Effector memory CD4-positive, alpha-beta T cell (primary cell): ENCODE measurements around the gene ARID3A.

ENCODE experiments used
- DNase-seq, 3 donors: peaks; one replicate each; pipeline ENCODE4 v3.0.0-alpha.2; 2020
- H3K27ac ChIP-seq: 2 replicates; pipeline ENCODE4 v1.7.0; 2013; ENCODE audit warnings: mild to moderate bottlenecking, low read length, moderate library complexity; ENCODE audit not compliant: insufficient read depth, poor library complexity, severe bottlenecking
- H3K27me3 ChIP-seq: replicated peaks from 2 replicates; pipeline ENCODE4 v1.7.0; 2013; ENCODE audit warnings: mild to moderate bottlenecking, low read length; ENCODE audit not compliant: insufficient read depth, control insufficient read depth, poor library complexity, severe bottlenecking
- H3K36me3 ChIP-seq: 2 replicates; pipeline ENCODE4 v1.7.0; 2013; ENCODE audit warnings: mild to moderate bottlenecking, low read length, moderate library complexity; ENCODE audit not compliant: control insufficient read depth, insufficient read depth
- H3K4me1 ChIP-seq: 2 replicates; pipeline ENCODE4 v1.7.0; 2013; ENCODE audit warnings: low read length, mild to moderate bottlenecking; ENCODE audit not compliant: control insufficient read depth, insufficient read depth, poor library complexity, severe bottlenecking
- H3K4me3 ChIP-seq: 2 replicates; pipeline ENCODE4 v1.7.0; 2013; ENCODE audit warnings: low read length, low read depth, mild to moderate bottlenecking; ENCODE audit not compliant: insufficient read depth, poor library complexity, severe bottlenecking
- H3K9me3 ChIP-seq: 2 replicates; pipeline ENCODE4 v1.7.0; 2013; ENCODE audit warnings: mild to moderate bottlenecking, low read length, moderate library complexity; ENCODE audit not compliant: control insufficient read depth

Gene ARID3A

DNA sequence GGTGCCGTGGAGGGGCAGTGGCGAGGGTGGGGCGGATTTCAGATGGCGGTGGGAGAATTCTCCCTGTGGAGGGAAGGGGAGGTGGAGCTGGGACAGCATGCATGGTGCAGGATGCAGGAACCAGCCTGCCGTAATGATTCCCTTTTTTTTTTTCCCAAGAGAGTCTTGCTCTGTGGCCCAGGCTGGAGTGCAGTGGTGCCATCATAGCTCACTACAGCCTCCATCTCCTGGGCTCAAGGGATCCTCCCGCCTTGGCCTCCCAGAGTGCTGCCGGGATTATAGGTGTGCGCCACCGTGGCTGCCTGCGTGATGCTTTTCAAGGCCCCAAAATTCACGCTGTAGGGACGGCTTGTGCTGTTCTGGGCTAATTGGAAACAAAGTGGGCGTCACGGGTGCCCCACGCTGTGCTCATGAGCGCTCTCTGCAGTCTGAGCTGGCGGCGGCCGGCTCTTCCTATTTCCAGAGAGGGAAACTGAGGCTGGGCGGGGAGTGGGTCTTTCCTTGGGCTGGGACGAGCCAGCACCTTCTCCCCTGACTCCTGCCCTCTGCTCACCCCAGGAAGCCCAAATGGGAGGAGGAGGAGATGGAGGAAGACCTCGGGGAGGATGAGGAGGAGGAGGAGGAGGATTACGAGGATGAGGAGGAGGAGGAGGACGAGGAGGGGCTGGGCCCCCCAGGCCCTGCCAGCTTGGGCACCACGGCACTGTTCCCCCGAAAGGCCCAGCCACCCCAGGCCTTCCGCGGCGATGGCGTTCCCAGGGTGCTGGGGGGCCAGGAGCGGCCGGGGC is 6.2 kb downstream of the ARID3A start:
- Histone ChIP-seq H3K9me3 (no peaks in the 10 kb centered on the region), H3K4me1 (peaks cover 19% of the 10 kb centered on the region), H3K36me3 (no peaks in the 10 kb centered on the region), H3K27me3 (no peaks in the 10 kb centered on the region), H3K27ac (no peak overlapping the region), H3K4me3 (peak overlapping the region; percentile 24)
- no peak for DNase-seq

DNA sequence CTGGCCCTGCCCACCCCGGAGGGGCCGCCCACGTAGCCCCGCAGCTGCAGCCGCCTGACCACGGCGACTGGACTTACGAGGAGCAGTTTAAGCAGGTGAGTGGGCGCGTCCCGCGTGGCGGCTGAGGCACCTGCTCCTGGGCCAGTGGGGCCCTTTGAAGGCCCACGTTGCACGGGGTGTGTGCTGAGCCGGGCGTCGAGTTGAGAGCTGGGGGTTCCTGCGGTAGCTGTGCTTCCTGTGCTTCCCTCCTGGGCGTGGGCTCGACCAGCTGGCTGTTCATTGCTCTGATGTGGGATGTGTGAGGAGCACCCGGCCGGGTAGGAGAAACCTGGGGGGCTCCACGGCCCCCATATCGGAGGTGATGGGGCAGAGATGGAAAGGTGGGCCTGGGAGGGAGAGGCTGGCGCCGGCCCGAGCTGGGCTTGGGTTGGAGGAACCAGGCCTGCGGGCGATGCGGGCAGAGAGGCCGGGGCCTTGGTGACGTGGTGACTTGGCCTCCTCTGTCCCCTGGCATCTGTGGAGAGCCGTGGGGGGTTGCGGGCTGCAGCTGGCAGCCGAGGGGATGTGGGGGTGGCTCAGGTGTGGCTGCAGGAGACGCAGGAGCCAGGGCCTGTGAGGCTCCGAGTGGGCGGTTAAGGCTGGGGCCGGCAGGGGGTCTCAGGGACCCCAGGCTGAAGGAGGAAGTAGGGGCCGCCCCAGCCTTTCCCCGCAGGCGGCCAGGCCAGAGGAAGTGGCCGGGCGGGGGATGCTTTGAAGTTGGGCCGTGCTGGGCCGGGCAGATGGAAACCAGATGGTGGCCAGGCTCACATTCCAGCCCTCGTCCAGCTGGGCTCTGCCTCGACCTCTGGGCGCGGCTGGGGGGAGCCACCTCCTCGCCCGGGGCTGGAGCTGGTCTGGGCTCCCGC is 7.1 kb downstream of the ARID3A start:
- no peaks in the 10 kb centered on the region for H3K27me3 ChIP-seq
- H3K36me3 ChIP-seq = no peaks in the 10 kb centered on the region
- peak overlapping the region; percentile 24 for H3K4me3 ChIP-seq
- H3K4me1 ChIP-seq = peaks cover 15% of the 10 kb centered on the region
- H3K9me3 ChIP-seq = no peaks in the 10 kb centered on the region
- H3K27ac ChIP-seq = no peak overlapping the region
- DNase-seq = no peak

DNA sequence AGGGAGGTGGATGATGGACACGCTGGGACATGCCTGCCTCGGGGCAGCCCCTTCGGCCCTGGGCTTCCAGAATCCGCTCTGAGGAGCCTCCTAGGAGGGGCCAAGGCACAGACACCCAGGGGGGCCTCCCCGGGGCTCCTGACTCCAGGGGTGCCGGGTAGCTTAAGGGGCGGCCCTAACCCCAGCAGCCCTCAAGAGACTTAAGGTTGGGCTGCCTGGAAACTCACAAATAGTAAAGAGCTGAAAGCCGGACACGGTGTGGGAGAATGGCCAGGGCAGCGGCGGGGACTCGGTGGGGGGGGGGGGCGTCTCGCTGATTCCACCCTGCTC is 7.7 kb downstream of the ARID3A start:
- no peak for DNase-seq
- Histone ChIP-seq H3K4me1 (peaks cover 15% of the 10 kb centered on the region), H3K27me3 (no peaks in the 10 kb centered on the region), H3K9me3 (no peaks in the 10 kb centered on the region), H3K36me3 (no peaks in the 10 kb centered on the region), H3K27ac (no peak overlapping the region), H3K4me3 (peak overlapping the region; percentile 24)

DNA sequence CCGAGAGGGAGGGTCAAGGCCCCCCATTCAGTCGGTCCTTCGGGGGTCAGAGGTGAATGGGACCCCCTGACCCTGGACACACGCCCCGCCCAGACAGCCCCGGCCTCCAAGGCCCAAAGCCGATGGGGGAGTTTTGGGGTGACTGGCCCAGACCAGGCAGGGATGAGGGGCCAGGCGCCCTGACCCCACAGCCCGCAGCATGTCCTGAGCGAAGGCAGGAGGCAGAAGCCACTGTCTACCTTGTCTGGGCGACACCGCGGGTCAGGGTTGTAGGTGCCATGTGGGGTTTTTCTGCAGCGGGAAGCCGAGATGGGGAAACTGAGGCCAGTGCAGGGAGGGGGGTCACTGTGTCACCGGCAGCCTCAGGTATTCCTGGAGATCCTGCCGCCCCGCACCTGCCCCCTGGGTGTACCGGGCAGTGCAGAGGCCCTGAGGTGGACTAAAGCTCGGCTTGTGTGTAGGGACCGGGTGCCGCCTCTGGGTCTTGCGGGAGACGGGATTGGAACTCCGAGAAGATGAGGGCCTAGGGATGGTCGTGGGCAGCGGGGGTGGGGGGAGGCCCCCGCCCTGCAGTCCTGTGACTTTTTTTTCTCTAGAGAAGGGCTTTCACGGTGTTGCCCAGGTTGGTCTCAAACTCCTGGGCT is 8.5 kb downstream of the ARID3A start:
- Histone ChIP-seq H3K27ac (no peak overlapping the region), H3K27me3 (no peaks in the 10 kb centered on the region), H3K36me3 (no peaks in the 10 kb centered on the region), H3K4me1 (peaks cover 15% of the 10 kb centered on the region), H3K9me3 (no peaks in the 10 kb centered on the region), H3K4me3 (no peak overlapping the region)
- no peak for DNase-seq

DNA sequence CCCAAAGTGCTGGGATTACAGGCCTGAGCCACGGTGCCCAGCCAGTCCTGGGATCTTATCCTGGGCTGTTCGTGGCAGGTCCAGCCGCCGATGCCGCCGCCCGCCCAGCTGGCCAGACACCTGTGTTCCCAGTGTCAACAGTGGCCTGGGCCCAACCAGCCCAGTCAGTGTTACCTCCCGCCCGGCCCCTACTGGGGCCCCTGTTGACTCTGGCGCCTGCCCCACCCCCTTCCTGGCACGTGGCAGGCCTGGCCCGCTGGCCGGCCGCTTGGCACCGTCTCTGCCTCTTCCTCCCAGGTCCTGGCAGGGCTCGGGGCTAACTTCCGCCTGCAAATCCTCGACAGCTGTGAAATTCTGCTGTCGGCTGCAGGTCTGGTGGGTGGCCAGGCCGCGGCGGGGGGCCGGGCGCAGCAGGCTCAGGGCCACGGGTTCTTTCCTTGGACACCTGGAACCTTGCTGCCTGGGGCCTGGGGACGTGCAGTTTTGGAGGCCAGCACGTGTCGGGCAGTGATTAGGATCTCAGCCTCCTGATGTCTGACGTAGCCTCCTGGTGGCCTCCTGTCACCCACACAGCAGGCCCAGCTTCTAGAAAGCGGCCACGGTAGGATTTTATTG is 9.1 kb downstream of the ARID3A start:
- peaks cover 15% of the 10 kb centered on the region for H3K4me1 ChIP-seq
- no peaks in the 10 kb centered on the region for H3K9me3 ChIP-seq
- DNase-seq = no peak
- no peak overlapping the region for H3K4me3 ChIP-seq
- no peaks in the 10 kb centered on the region for H3K27me3 ChIP-seq
- no peak overlapping the region for H3K27ac ChIP-seq
- H3K36me3 ChIP-seq = no peaks in the 10 kb centered on the region

GRCh38 chr19:936175-936546 is 10.3 kb downstream of the ARID3A start:
- Histone ChIP-seq H3K9me3 (no peaks in the 10 kb centered on the region), H3K27me3 (no peaks in the 10 kb centered on the region), H3K4me1 (peaks cover 23% of the 10 kb centered on the region), H3K36me3 (no peaks in the 10 kb centered on the region), H3K27ac (no peak overlapping the region), H3K4me3 (no peak overlapping the region)
- no peak for DNase-seq

- Histone ChIP-seq H3K4me1 (peaks cover 25% of the 10 kb centered on the region), H3K36me3 (no peaks in the 10 kb centered on the region), H3K27me3 (no peaks in the 10 kb centered on the region), H3K27ac (no peak overlapping the region), H3K4me3 (no peak overlapping the region), H3K9me3 (no peaks in the 10 kb centered on the region)
- no peak for DNase-seq
These were observed 11.4 kb downstream of the ARID3A start for GRCh38 chr19:937259-937694.

GRCh38 chr19:938233-938923 is 12.5 kb downstream of the ARID3A start:
- no peak overlapping the region for H3K4me3 ChIP-seq
- H3K36me3 ChIP-seq = no peaks in the 10 kb centered on the region
- no peak overlapping the region for H3K27ac ChIP-seq
- peaks cover 14% of the 10 kb centered on the region for H3K4me1 ChIP-seq
- no peaks in the 10 kb centered on the region for H3K9me3 ChIP-seq
- H3K27me3 ChIP-seq = no peaks in the 10 kb centered on the region
- no peak for DNase-seq

- Histone ChIP-seq H3K27me3 (no peaks in the 10 kb centered on the region), H3K4me3 (no peak overlapping the region), H3K27ac (no peak overlapping the region), H3K9me3 (no peaks in the 10 kb centered on the region), H3K36me3 (no peaks in the 10 kb centered on the region), H3K4me1 (peaks cover 12% of the 10 kb centered on the region)
- DNase-seq = no peak
These were observed 13.6 kb downstream of the ARID3A start for GRCh38 chr19:939439-939838.
